Measurements from ENCODE around the gene DHX35. TPM values are rescaled to one million over a fixed set of nuclear protein-coding genes. Genes with fewer than 3 reads are reported as not detected.

The DHX35 gene
- total and polyA plus RNA-seq, 2 of the 4 experiments (the other 2 are of a cell fraction): 9.1 to 13.5 TPM

DNA sequence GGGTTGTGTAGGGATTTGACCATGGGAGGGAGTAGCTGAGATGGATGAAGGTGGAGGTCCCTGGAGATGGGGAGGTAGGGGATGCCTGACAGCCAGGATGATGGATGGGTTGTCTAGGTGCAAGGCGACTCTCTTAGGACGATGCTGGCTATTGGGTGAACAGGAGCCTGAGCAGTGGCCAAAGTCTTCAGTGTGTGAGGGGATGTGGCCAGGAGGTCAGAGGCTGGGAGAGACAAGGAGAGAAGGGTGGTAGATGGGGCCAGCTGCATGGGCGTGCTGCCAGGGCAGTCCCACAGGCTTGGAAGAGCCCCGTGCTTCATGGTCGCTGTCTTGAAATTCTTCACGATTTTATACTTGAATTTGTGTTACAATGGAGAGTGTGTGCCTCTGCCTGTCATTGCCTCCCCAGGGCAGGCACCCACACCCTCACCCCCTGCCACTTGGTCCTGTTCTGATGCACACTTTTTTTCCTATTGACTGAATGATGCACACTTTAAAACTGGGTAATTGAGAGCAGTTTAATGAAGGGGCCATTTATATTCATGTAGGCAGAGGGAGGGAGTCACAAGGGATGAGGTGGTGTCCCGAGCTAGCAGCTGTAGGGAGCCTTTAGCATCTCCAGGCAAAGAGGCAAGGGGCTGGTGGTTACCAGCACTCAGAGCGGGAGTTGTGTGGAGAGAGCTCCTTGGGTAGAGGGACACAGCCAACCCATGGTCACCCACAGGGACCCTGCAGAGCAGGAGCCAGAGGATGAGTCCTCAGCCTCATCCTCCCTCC, 120.7 kb downstream of the DHX35 start:
- Histone ChIP-seq H3K23ac (ENCODE audit: low read depth, low read length) (no peak overlapping the region), H3K36me3 (ENCODE audit: control insufficient read depth, insufficient read depth, low read length) (no peaks in the 10 kb centered on the region), H3K4me3 (ENCODE audit: insufficient read depth, low read depth, low read length) (no peak overlapping the region), H2BK15ac (ENCODE audit: low read depth, low read length) (no peak overlapping the region), H4K5ac (ENCODE audit: low read depth, low read length) (no peak overlapping the region), H2AFZ (replicated peaks; ENCODE audit: low read length, poor library complexity) (no peak overlapping the region), H3K4me2 (ENCODE audit: low read depth, low read length) (no peak overlapping the region), H3K27ac (ENCODE audit: insufficient read depth, low read length) (no peak overlapping the region), H3K9me3 (ENCODE audit: control insufficient read depth, insufficient read depth, low read length) (peaks cover 2% of the 10 kb centered on the region; the same call in 1 of the 2 replicates), H2BK120ac (ENCODE audit: low read depth, low read length) (no peak overlapping the region), H2AK9ac (replicated peaks; ENCODE audit: low read depth, low read length, poor library complexity) (no peak overlapping the region), H4K91ac (ENCODE audit: insufficient read depth, low read depth, low read length) (no peak overlapping the region), H3K9me1 (ENCODE audit: insufficient read depth, low read length) (no peaks in the 10 kb centered on the region), H3K27me3 (ENCODE audit: control insufficient read depth, insufficient read depth, low read length) (peaks cover 13% of the 10 kb centered on the region), H3K18ac (ENCODE audit: low read depth, low read length) (no peak overlapping the region), H3K4me1 (ENCODE audit: control insufficient read depth, insufficient read depth, low read length) (no peaks in the 10 kb centered on the region), H3K56ac (ENCODE audit: extremely low read depth, insufficient read depth, low read length) (no peak overlapping the region), H4K8ac (ENCODE audit: low read depth in 2 of 2, low read length in 2 of 2) (no peak overlapping the region), H3K79me1 (ENCODE audit: low read depth in 1 of 2, low read length in 2 of 2) (no peaks in the 10 kb centered on the region), H4K20me1 (ENCODE audit: insufficient read depth, low read length) (no peaks in the 10 kb centered on the region), H2BK20ac (ENCODE audit: low read depth, low read length) (no peak overlapping the region), H2BK5ac (ENCODE audit: low read depth, low read length, poor library complexity, severe bottlenecking) (no peak overlapping the region), H3K4ac (ENCODE audit: low read depth, low read length) (no peak overlapping the region), H3K14ac (replicated peaks; ENCODE audit: low read depth, low read length) (no peak overlapping the region), H2AK5ac (ENCODE audit: low read depth, low read length) (no peak overlapping the region), H3K9ac (ENCODE audit: low read depth, low read length) (no peak overlapping the region)
- ATAC-seq (ENCODE audit: low read depth): no peak
- in situ Hi-C loops (cut with MboI; ENCODE audit: low sequenced_read_pairs) (no loop called here), dilution Hi-C loops (cut with HindIII; ENCODE audit: low sequenced_read_pairs, unreplicated experiment) (no loop called here), intact Hi-C loops (cut with micrococcal nuclease) (no loop called here)
- ChIA-PET CTCF (interaction anchor here (3.2 kb wide), 1 partner anchor 32 kb away, joined by 31 read pairs; no protein-coding TSS in a partner anchor), POLR2A (ENCODE audit: unreplicated experiment) (no interaction called here)
- WGBS, 2 experiments (ENCODE audit: extremely low coverage in 2 of 2, insufficient read length in 1 of 2): no CpG with 5 or more reads among the region's 8 CpGs
- TF ChIP-seq RFX5 (IDR thresholded peaks at IDR 0.05; ENCODE audit: low read depth, low read length) (no peak), FOS (IDR thresholded peaks at IDR 0.05; ENCODE audit: low read depth, low read length) (no peak), RCOR1 (IDR thresholded peaks at IDR 0.05; ENCODE audit: insufficient replicate concordance, low read length) (no peak), MXI1 (IDR thresholded peaks at IDR 0.05; ENCODE audit: borderline replicate concordance, low read depth, low read length) (no peak), RAD21 (IDR thresholded peaks at IDR 0.05; ENCODE audit: low read length) (no peak), POLR2A (IDR thresholded peaks at IDR 0.05; ENCODE audit: low read depth, low read length) (no peak), CEBPB (IDR thresholded peaks at IDR 0.05; ENCODE audit: low read depth, low read length) (no peak), SMC3 (IDR thresholded peaks at IDR 0.05; ENCODE audit: low read depth, low read length) (no peak), MAFK (IDR thresholded peaks at IDR 0.05; ENCODE audit: low read depth, low read length) (no peak), BHLHE40 (IDR thresholded peaks at IDR 0.05; ENCODE audit: low read depth, low read length) (no peak), NFE2L2 (IDR thresholded peaks at IDR 0.05; ENCODE audit: low read depth, low read length) (no peak), CHD1 (IDR thresholded peaks at IDR 0.05; ENCODE audit: low read depth, low read length) (no peak), MAZ (IDR thresholded peaks at IDR 0.05; ENCODE audit: borderline replicate concordance, low read depth, low read length) (no peak)
- TF ChIP-seq, protein P1, sequence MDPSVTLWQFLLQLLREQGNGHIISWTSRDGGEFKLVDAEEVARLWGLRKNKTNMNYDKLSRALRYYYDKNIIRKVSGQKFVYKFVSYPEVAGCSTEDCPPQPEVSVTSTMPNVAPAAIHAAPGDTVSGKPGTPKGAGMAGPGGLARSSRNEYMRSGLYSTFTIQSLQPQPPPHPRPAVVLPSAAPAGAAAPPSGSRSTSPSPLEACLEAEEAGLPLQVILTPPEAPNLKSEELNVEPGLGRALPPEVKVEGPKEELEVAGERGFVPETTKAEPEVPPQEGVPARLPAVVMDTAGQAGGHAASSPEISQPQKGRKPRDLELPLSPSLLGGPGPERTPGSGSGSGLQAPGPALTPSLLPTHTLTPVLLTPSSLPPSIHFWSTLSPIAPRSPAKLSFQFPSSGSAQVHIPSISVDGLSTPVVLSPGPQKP (IDR thresholded peaks at IDR 0.05; ENCODE audit: borderline replicate concordance, low read depth, low read length): no peak
- TF ChIP-seq, protein P2, sequence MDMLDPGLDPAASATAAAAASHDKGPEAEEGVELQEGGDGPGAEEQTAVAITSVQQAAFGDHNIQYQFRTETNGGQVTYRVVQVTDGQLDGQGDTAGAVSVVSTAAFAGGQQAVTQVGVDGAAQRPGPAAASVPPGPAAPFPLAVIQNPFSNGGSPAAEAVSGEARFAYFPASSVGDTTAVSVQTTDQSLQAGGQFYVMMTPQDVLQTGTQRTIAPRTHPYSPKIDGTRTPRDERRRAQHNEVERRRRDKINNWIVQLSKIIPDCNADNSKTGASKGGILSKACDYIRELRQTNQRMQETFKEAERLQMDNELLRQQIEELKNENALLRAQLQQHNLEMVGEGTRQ (IDR thresholded peaks at IDR 0.05; ENCODE audit: low read depth, low read length): no peak
- BruUV-seq (replicated peaks): no TSS peak
- no peak for DNase-seq

All from IMR-90 (cell line).